Keratinocyte (primary cell): ENCODE data around the gene CFAP299. TPM values are rescaled to one million over a fixed set of nuclear protein-coding genes. Genes with fewer than 3 reads are reported as not detected.

Source experiments
- DNase-seq: peaks from one replicate; pipeline ENCODE4 v3.0.0-alpha.2; 2011; ENCODE audit warnings: low read depth, missing footprints, low spot score
- FAIRE-seq: peaks from 2 replicates; lab custom pipeline; 2011; peaks lifted over from hg19 to GRCh38; lab: Jason Lieb, UNC
- H2AFZ ChIP-seq: 2 replicates; pipeline ENCODE4 v1.6.0; 2012; ENCODE audit warnings: low read length, control low read depth, inconsistent platforms; ENCODE audit not compliant: control insufficient read depth
- H3K27ac ChIP-seq: 2 replicates; pipeline ENCODE4 v1.5.1; 2011; ENCODE audit warnings: low read length; ENCODE audit not compliant: control insufficient read depth, insufficient read depth
- H3K27me3 ChIP-seq: 3 replicates; pipeline ENCODE4 v1.6.0; 2011; ENCODE audit warnings: low read length; ENCODE audit not compliant: control insufficient read depth, insufficient read depth; ENCODE audit errors: extremely low read depth
- H3K36me3 ChIP-seq, 2 experiments: 2 replicates in 1 of 2; 3 replicates in 1 of 2; pipeline ENCODE4 v1.5.1; 2011; ENCODE audit warnings: low read length in 2 of 2, mild to moderate bottlenecking in 1 of 2; ENCODE audit not compliant: control insufficient read depth in 2 of 2, insufficient read depth in 2 of 2; ENCODE audit errors: extremely low read depth in 1 of 2
- H3K4me1 ChIP-seq: 3 replicates; pipeline ENCODE4 v1.5.1; 2011; ENCODE audit warnings: low read length; ENCODE audit not compliant: control insufficient read depth, insufficient read depth; ENCODE audit errors: extremely low read depth
- H3K4me2 ChIP-seq: 3 replicates; pipeline ENCODE4 v1.6.0; 2011; ENCODE audit warnings: low read depth, low read length; ENCODE audit not compliant: control insufficient read depth, insufficient read depth; ENCODE audit errors: extremely low read depth
- H3K4me3 ChIP-seq, 3 experiments: fragments of 200-600 bp in 1 of 3; sonication (generic) in 1 of 3; 2 replicates in 2 of 3; 3 replicates in 1 of 3; pipeline ENCODE4 v1.5.1; 2011 to 2016; ENCODE audit warnings: low read length in 3 of 3, mild to moderate bottlenecking in 3 of 3, control low read depth in 2 of 3, inconsistent platforms in 1 of 3, low read depth in 1 of 3, mixed read lengths in 1 of 3, mixed run types in 1 of 3, moderate library complexity in 1 of 3; ENCODE audit not compliant: control insufficient read depth in 2 of 3, insufficient read depth in 2 of 3; ENCODE audit errors: extremely low read depth in 1 of 3
- H3K79me2 ChIP-seq: 2 replicates; pipeline ENCODE4 v1.6.0; 2012; ENCODE audit warnings: low read length; ENCODE audit not compliant: control insufficient read depth, insufficient read depth
- H3K9ac ChIP-seq: 3 replicates; pipeline ENCODE4 v1.6.0; 2011; ENCODE audit warnings: low read length; ENCODE audit not compliant: control insufficient read depth, insufficient read depth; ENCODE audit errors: extremely low read depth
- H3K9me1 ChIP-seq: 3 replicates; pipeline ENCODE4 v1.6.0; 2011; ENCODE audit warnings: low read length; ENCODE audit not compliant: control insufficient read depth, insufficient read depth; ENCODE audit errors: extremely low read depth
- H3K9me3 ChIP-seq: 2 replicates; pipeline ENCODE4 v1.5.1; 2012; ENCODE audit warnings: low read depth, low read length; ENCODE audit not compliant: control insufficient read depth
- H4K20me1 ChIP-seq: 3 replicates; pipeline ENCODE4 v1.6.0; 2011; ENCODE audit warnings: low read length; ENCODE audit not compliant: control insufficient read depth, insufficient read depth; ENCODE audit errors: extremely low read depth
- CTCF ChIP-seq, 3 experiments: IDR thresholded peaks in 1 of 3; conservative IDR thresholded peaks in 1 of 3; optimal IDR thresholded peaks in 1 of 3; 2 replicates in 2 of 3; 3 replicates in 1 of 3; pipeline versions ENCODE3 to v1.5.1; 2011; ENCODE audit warnings: low read length in 3 of 3, mild to moderate bottlenecking in 3 of 3, moderate library complexity in 2 of 3, control low read depth in 1 of 3, inconsistent platforms in 1 of 3; ENCODE audit not compliant: insufficient read depth in 2 of 3; ENCODE audit errors: extremely low read depth in 1 of 3
- EZH2 ChIP-seq: IDR thresholded peaks from one replicate; pipeline ENCODE4 v1.6.1; 2012; ENCODE audit warnings: inconsistent platforms, mild to moderate bottlenecking, low read length, moderate library complexity
- dilution Hi-C: fragments of 300-500 bp; cut with MboI; formaldehyde crosslinking; loops from one replicate; pipeline ENCODE4 v1.7.0; 2020; ENCODE audit warnings: low sequenced_read_pairs; ENCODE audit not compliant: extremely low pct_ligation_motif_present
- polyA plus RNA-seq, 5 experiments: library from polyadenylated mRNA; depleted of rRNA in 3 of 5; stranded (reverse) in 3 of 5; stranded (forward) in 1 of 5; unstranded in 1 of 5; fragments of >200 nt; gene quantifications; 1 replicate in 1 of 5; 2 replicates in 3 of 5; 3 replicates in 1 of 5; pipeline versions ENCODE4 v1.2.1 to v1.2.3, GENCODE V29; 2011 to 2012; ENCODE audit warnings: missing spikeins in 2 of 5, low read depth in 1 of 5, low replicate concordance in 1 of 5

CFAP299 gene
- polyA plus RNA-seq, 1 donor (not counting 4 experiments of a cell fraction or from before 2014, with no cell fraction given), result 0.14 TPM

GRCh38 chr4:80371046-80371445, 35.5 kb downstream of the CFAP299 start:
- Histone ChIP-seq H3K27me3 (no peaks in the 10 kb centered on the region), H3K79me2 (no peaks in the 10 kb centered on the region), H3K36me3 (no peaks in the 10 kb centered on the region), H4K20me1 (no peaks in the 10 kb centered on the region), H2AFZ (no peak overlapping the region), H3K9me3 (peaks cover 5% of the 10 kb centered on the region), H3K27ac (no peak overlapping the region), H3K4me3 (no peak overlapping the region), H3K9me1 (no peaks in the 10 kb centered on the region), H3K4me2 (no peak overlapping the region), H3K9ac (no peak overlapping the region), H3K4me1 (no peaks in the 10 kb centered on the region)
- TF ChIP-seq EZH2, result no peak
- no peak for TF ChIP-seq CTCF (optimal IDR thresholded peaks at IDR 0.05 in 1 of 3, IDR thresholded peaks at IDR 0.05 in 1 of 3, conservative IDR thresholded peaks at IDR 0.05 in 1 of 3; ENCODE audit: extremely low read depth in 1 of 3, insufficient read depth in 2 of 3, low read length in 3 of 3)
- DNase-seq (no peak), FAIRE-seq (no peak)
- dilution Hi-C loops, result loop anchor here (25.0 kb wide), 1 partner anchor 666 kb away; the partner anchor contains the start of gene BMP3

- Histone ChIP-seq H4K20me1 (no peaks in the 10 kb centered on the region), H3K9ac (no peak overlapping the region), H3K9me3 (peaks cover 5% of the 10 kb centered on the region), H3K9me1 (no peaks in the 10 kb centered on the region), H3K27ac (no peak overlapping the region), H3K36me3 (no peaks in the 10 kb centered on the region), H2AFZ (no peak overlapping the region), H3K27me3 (no peaks in the 10 kb centered on the region), H3K4me2 (no peak overlapping the region), H3K4me1 (no peaks in the 10 kb centered on the region), H3K79me2 (no peaks in the 10 kb centered on the region), H3K4me3 (no peak overlapping the region)
- FAIRE-seq (no peak), DNase-seq (no peak)
- dilution Hi-C loops, result loop anchor here (25.0 kb wide), 1 partner anchor 663 kb away; the partner anchor contains the start of gene BMP3
- no peak for TF ChIP-seq EZH2
- TF ChIP-seq CTCF (optimal IDR thresholded peaks at IDR 0.05 in 1 of 3, IDR thresholded peaks at IDR 0.05 in 1 of 3, conservative IDR thresholded peaks at IDR 0.05 in 1 of 3; ENCODE audit: extremely low read depth in 1 of 3, insufficient read depth in 2 of 3, low read length in 3 of 3), result no peak
These were observed 38.6 kb downstream of the CFAP299 start for GRCh38 chr4:80374180-80374579.
